Ovary (tissue), 3 donors: ENCODE measurements around the gene TSSC4.

Experiments used
- CTCF ChIP-seq, 3 donors: fragments of 450-650 bp in 2 of 3; fragments of 200-600 bp in 1 of 3; IDR thresholded peaks; one replicate each; pipeline versions ENCODE4 v1.5.1 to v1.8.0; 2016 to 2022; ENCODE audit warnings: antibody characterized with exemption in 3 of 3, mild to moderate bottlenecking in 1 of 3
- POLR2A ChIP-seq: fragments of 450-650 bp; IDR thresholded peaks from one replicate; pipeline ENCODE4 v1.6.1; 2017; ENCODE audit warnings: antibody characterized with exemption, mild to moderate bottlenecking, moderate library complexity
- donor health status: DM: no; HTN: no; CAD: no.

GRCh38 chr11:2451916-2452315 is 51.4 kb downstream of the TSSC4 start:
- TF ChIP-seq CTCF (IDR thresholded peaks at IDR 0.05) (no peak), POLR2A (no peak)
